Fibroblast of lung (primary cell): ENCODE measurements around the gene IL1RAP.

Experiments used
- EZH2 ChIP-seq: IDR thresholded peaks from 2 replicates; pipeline ENCODE4 v1.5.1; 2012; ENCODE audit warnings: low read length, control low read depth, mild to moderate bottlenecking; ENCODE audit errors: missing control alignments
- TF ChIP-seq, protein P1 (sequence below), 2 donors: IDR thresholded peaks in 1 of 2; conservative IDR thresholded peaks in 1 of 2; 1 replicate in 1 of 2; 2 replicates in 1 of 2; pipeline ENCODE4 v1.5.1; 2011 to 2012; ENCODE audit warnings: low read length in 2 of 2, control low read depth in 1 of 2, inconsistent platforms in 1 of 2, low read depth in 1 of 2, mild to moderate bottlenecking in 1 of 2

DNA sequence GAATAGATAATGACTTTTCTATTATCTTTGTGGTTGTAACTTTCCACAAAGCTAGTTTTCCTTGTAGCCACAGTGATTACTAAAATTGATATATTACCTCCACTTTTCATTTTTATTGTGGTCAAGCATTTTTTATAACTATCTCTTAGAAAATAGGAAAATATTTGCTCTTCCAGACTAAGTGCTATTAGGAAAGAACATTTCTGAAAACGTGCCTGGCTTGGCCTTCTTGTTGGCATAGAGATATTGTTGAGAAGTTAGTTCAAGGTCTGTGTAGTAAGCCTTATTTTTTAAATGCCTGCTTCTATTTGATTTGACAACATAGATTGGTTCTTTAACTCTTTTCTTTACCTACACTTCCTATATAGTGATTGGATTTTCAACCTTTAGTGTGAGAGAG, 101.7 kb downstream of the IL1RAP start:
- TF ChIP-seq, protein P1, sequence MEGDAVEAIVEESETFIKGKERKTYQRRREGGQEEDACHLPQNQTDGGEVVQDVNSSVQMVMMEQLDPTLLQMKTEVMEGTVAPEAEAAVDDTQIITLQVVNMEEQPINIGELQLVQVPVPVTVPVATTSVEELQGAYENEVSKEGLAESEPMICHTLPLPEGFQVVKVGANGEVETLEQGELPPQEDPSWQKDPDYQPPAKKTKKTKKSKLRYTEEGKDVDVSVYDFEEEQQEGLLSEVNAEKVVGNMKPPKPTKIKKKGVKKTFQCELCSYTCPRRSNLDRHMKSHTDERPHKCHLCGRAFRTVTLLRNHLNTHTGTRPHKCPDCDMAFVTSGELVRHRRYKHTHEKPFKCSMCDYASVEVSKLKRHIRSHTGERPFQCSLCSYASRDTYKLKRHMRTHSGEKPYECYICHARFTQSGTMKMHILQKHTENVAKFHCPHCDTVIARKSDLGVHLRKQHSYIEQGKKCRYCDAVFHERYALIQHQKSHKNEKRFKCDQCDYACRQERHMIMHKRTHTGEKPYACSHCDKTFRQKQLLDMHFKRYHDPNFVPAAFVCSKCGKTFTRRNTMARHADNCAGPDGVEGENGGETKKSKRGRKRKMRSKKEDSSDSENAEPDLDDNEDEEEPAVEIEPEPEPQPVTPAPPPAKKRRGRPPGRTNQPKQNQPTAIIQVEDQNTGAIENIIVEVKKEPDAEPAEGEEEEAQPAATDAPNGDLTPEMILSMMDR (conservative IDR thresholded peaks at IDR 0.05 in 1 of 2, IDR thresholded peaks at IDR 0.05 in 1 of 2; ENCODE audit: low read depth in 1 of 2, low read length in 2 of 2), result no peak
- TF ChIP-seq EZH2, result no peak
